A673 (cell line): Measurements from ENCODE around the gene HAS3.

ENCODE experiments used
- CTCF ChIP-seq: fragments of 300-800, 200-600 bp; sonication (generic); conservative IDR thresholded peaks from 2 replicates; pipeline ENCODE4 v1.5.1; 2017; ENCODE audit warnings: low read depth, mild to moderate bottlenecking, antibody characterized with exemption, low read length, moderate library complexity, mixed read lengths
- EZH2 ChIP-seq: fragments of 200-600 bp; sonication (generic); IDR thresholded peaks from 2 replicates; pipeline ENCODE4 v1.6.1; 2017; ENCODE audit warnings: borderline replicate concordance, low read depth, mild to moderate bottlenecking, mixed read lengths, antibody characterized with exemption, low read length; ENCODE audit not compliant: poor library complexity, severe bottlenecking

- TF ChIP-seq CTCF = no peak
- no peak for TF ChIP-seq EZH2
These were observed 5.0 kb downstream of the HAS3 start for GRCh38 chr16:69110406-69110805.
